BLaER1 treated with 17β-estradiol and CSF1 and Interleukin-3, amounts not matched to agents 10 nM and 100 nM (cell line): ENCODE measurements around the gene SLC24A4.

Source experiments
- H3K27ac ChIP-seq, 11 experiments: shearing (Covaris generic); formaldehyde crosslinking; 2 replicates each; pipeline ENCODE4 v1.8.1; 2022
- H3K27me3 ChIP-seq, 11 experiments: shearing (Covaris generic); formaldehyde crosslinking; 2 replicates each; pipeline ENCODE4 v1.8.1; 2022
- H3K36me3 ChIP-seq, 11 experiments: shearing (Covaris generic); formaldehyde crosslinking; 2 replicates each; pipeline ENCODE4 v1.8.1; 2022
- H3K4me1 ChIP-seq, 10 experiments: shearing (Covaris generic); formaldehyde crosslinking; 2 replicates each; pipeline ENCODE4 v1.8.1; 2022
- H3K4me2 ChIP-seq, 11 experiments: shearing (Covaris generic); formaldehyde crosslinking; 2 replicates each; pipeline ENCODE4 v1.8.1; 2022
- H3K4me3 ChIP-seq, 10 experiments: shearing (Covaris generic); formaldehyde crosslinking; 2 replicates each; pipeline ENCODE4 v1.8.1; 2022
- H3K9ac ChIP-seq, 11 experiments: shearing (Covaris generic); formaldehyde crosslinking; 2 replicates each; pipeline ENCODE4 v1.8.1; 2022
- H3K9me3 ChIP-seq, 11 experiments: shearing (Covaris generic); formaldehyde crosslinking; replicated peaks in 1 of 11; 2 replicates each; pipeline ENCODE4 v1.8.1; 2022
- H4K20me1 ChIP-seq, 11 experiments: shearing (Covaris generic); formaldehyde crosslinking; 2 replicates each; pipeline ENCODE4 v1.8.1; 2022
- Cebpa-rat ChIP-seq, 11 experiments: shearing (Covaris generic); IDR thresholded peaks; 2 replicates each; pipeline ENCODE4 v1.8.1; 2022

The SLC24A4 gene

GRCh38 chr14:92471919-92472318 lies 149.0 kb downstream of the SLC24A4 start:
- Histone ChIP-seq H3K36me3 (no peaks in the 10 kb centered on the region; a peak in 1 of 22 replicates), H3K9me3 (peaks cover 10 to 22% (median 18%) of the 10 kb centered on the region in 11 experiments), H3K9ac (no peak overlapping the region), H3K4me1 (peaks cover 7 to 28% (median 19%) of the 10 kb centered on the region in 10 experiments), H3K4me2 (peak overlapping the region in 2 of 11 experiments; percentile 14 to 71; a peak in 4 of 22 replicates), H3K27ac (no peak overlapping the region), H3K27me3 (no peaks in the 10 kb centered on the region), H4K20me1 (no peaks in the 10 kb centered on the region), H3K4me3 (no peak overlapping the region)
- TF ChIP-seq Cebpa-rat (IDR thresholded peaks at IDR 0.05), result no peak

GRCh38 chr14:92472860-92473259 lies 149.9 kb downstream of the SLC24A4 start:
- Histone ChIP-seq H3K27me3 (no peaks in the 10 kb centered on the region), H3K27ac (peak overlapping the region in 6 of 11 experiments; percentile 1 to 38 (median 32); a peak in 7 of 22 replicates), H3K9ac (no peak overlapping the region), H3K36me3 (no peaks in the 10 kb centered on the region), H3K4me2 (peak overlapping the region; percentile 22 to 76 (median 52); a peak in 21 of 22 replicates), H3K4me1 (peaks cover 7 to 28% (median 19%) of the 10 kb centered on the region in 10 experiments), H3K9me3 (peaks cover under 1 to 12% (median 9%) of the 10 kb centered on the region in 11 experiments; a peak in 15 of 22 replicates), H4K20me1 (no peaks in the 10 kb centered on the region), H3K4me3 (no peak overlapping the region)
- TF ChIP-seq Cebpa-rat (IDR thresholded peaks at IDR 0.05), result no peak

- peaks cover 0 to 11% (median 9%) of the 10 kb centered on the region in 11 experiments; a peak in 11 of 22 replicates for H3K9me3 ChIP-seq
- no peaks in the 10 kb centered on the region for H3K36me3 ChIP-seq
- TF ChIP-seq Cebpa-rat (IDR thresholded peaks at IDR 0.05), result no peak
- peak overlapping the region; percentile 22 to 76 (median 52); a peak in 21 of 22 replicates for H3K4me2 ChIP-seq
- no peak overlapping the region for H3K4me3 ChIP-seq
- peak overlapping the region in 6 of 11 experiments; percentile 1 to 38 (median 32); a peak in 9 of 22 replicates for H3K27ac ChIP-seq
- peaks cover 7 to 28% (median 19%) of the 10 kb centered on the region in 10 experiments for H3K4me1 ChIP-seq
- no peak overlapping the region for H3K9ac ChIP-seq
- H3K27me3 ChIP-seq, result no peaks in the 10 kb centered on the region
- no peaks in the 10 kb centered on the region for H4K20me1 ChIP-seq
Measured at GRCh38 chr14:92473261-92473968, 150.4 kb downstream of the SLC24A4 start.

- Histone ChIP-seq H3K36me3 (no peaks in the 10 kb centered on the region), H3K4me3 (no peak overlapping the region), H4K20me1 (no peaks in the 10 kb centered on the region), H3K27ac (peak overlapping the region in 2 of 11 experiments; percentile 8 to 28; a peak in 1 of 22 replicates), H3K9me3 (peaks cover 0 to 10% (median 7%) of the 10 kb centered on the region in 11 experiments; a peak in 12 of 22 replicates), H3K4me1 (peaks cover 7 to 28% (median 19%) of the 10 kb centered on the region in 10 experiments), H3K9ac (no peak overlapping the region), H3K27me3 (no peaks in the 10 kb centered on the region), H3K4me2 (peak overlapping the region in 10 of 11 experiments; percentile 36 to 76 (median 52); a peak in 16 of 22 replicates)
- no peak for TF ChIP-seq Cebpa-rat (IDR thresholded peaks at IDR 0.05)
Measured at GRCh38 chr14:92473969-92474535, 151.1 kb downstream of the SLC24A4 start.

DNA sequence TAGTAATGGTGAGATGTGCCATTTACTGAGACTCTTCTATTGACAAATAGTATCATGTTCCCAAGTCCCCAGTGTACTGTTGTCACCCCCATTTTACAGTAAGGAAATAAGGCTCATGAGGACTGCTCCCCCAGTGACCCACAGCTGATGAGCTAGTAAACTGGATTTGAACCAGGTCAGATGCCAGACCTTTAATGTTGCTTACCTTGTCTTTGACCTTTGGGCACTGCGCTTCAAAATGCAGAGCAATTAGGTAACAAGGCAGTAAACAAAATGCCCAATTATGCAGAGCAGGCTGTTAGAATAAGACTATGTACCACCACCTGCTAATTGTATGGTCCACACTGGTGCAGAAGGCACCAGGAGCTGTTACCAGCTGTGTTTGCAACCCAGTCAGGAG lies 152.1 kb downstream of the SLC24A4 start:
- no peaks in the 10 kb centered on the region for H3K27me3 ChIP-seq
- no peak overlapping the region for H3K9ac ChIP-seq
- H3K4me1 ChIP-seq, result peaks cover 7 to 28% (median 19%) of the 10 kb centered on the region in 10 experiments
- no peak for TF ChIP-seq Cebpa-rat (IDR thresholded peaks at IDR 0.05)
- H3K27ac ChIP-seq, result no peak overlapping the region
- peaks cover 0 to 3% (median 0%) of the 10 kb centered on the region in 11 experiments; a peak in 1 of 22 replicates for H3K9me3 ChIP-seq
- no peak overlapping the region for H3K4me2 ChIP-seq
- no peak overlapping the region for H3K4me3 ChIP-seq
- H3K36me3 ChIP-seq, result no peaks in the 10 kb centered on the region
- H4K20me1 ChIP-seq, result no peaks in the 10 kb centered on the region

DNA sequence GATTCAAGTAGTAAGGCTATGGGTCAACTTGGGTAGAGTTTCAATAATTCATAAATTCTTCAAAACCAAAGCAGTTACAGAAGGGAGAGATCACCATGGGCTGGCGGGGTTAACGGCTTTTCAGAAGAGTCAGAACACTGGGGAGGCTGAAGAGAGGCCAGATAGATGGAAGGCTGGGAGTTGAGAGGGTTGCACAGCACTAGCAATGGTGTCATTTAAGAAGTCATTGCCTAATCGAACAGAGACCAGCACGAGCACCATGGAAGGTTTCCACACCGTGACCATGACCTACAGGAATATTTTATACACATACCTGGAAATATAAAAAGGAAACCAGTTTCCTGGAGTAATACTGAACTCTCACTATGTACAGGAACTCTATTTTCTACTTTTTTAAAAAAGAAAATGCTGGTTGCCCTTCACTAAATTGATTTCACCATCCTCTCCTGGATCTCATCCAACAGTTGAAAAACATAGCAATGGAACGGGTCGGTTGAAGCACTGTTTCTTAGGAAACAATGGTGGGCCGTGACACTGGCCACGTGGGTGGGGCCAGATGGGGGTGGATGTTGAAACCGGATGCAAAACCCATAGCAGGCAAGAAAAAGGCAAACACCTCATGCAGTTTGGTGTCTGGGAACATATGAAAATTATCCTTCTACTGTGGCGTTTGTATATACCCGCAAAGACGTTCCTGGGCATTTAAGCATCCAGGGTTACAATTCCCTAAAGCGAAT lies 152.7 kb downstream of the SLC24A4 start:
- peaks cover 7 to 28% (median 19%) of the 10 kb centered on the region in 10 experiments for H3K4me1 ChIP-seq
- no peak for TF ChIP-seq Cebpa-rat (IDR thresholded peaks at IDR 0.05)
- peaks cover 0 to 3% (median 0%) of the 10 kb centered on the region in 11 experiments; a peak in 1 of 22 replicates for H3K9me3 ChIP-seq
- H3K27me3 ChIP-seq, result no peaks in the 10 kb centered on the region
- no peaks in the 10 kb centered on the region for H3K36me3 ChIP-seq
- H3K4me3 ChIP-seq, result no peak overlapping the region
- H3K4me2 ChIP-seq, result no peak overlapping the region
- no peaks in the 10 kb centered on the region for H4K20me1 ChIP-seq
- H3K9ac ChIP-seq, result no peak overlapping the region
- no peak overlapping the region for H3K27ac ChIP-seq

- Histone ChIP-seq H3K9ac (no peak overlapping the region), H3K9me3 (peaks cover 0 to 3% (median 0%) of the 10 kb centered on the region in 11 experiments; a peak in 1 of 22 replicates), H3K27ac (no peak overlapping the region), H3K4me1 (peaks cover 0 to 4% (median 0%) of the 10 kb centered on the region in 10 experiments; a peak in 2 of 20 replicates), H3K27me3 (no peaks in the 10 kb centered on the region), H4K20me1 (no peaks in the 10 kb centered on the region), H3K4me3 (no peak overlapping the region), H3K4me2 (no peak overlapping the region), H3K36me3 (no peaks in the 10 kb centered on the region)
- TF ChIP-seq Cebpa-rat (IDR thresholded peaks at IDR 0.05), result no peak
Measured at GRCh38 chr14:92480856-92481255, 157.9 kb downstream of the SLC24A4 start.

- H3K27ac ChIP-seq, result no peak overlapping the region
- peaks cover 0 to 4% (median 0%) of the 10 kb centered on the region in 10 experiments; a peak in 2 of 20 replicates for H3K4me1 ChIP-seq
- TF ChIP-seq Cebpa-rat (IDR thresholded peaks at IDR 0.05), result no peak
- no peaks in the 10 kb centered on the region for H4K20me1 ChIP-seq
- no peak overlapping the region for H3K4me3 ChIP-seq
- H3K4me2 ChIP-seq, result no peak overlapping the region
- no peak overlapping the region for H3K9ac ChIP-seq
- H3K27me3 ChIP-seq, result no peaks in the 10 kb centered on the region
- H3K36me3 ChIP-seq, result no peaks in the 10 kb centered on the region
- peaks cover 0 to 3% (median 0%) of the 10 kb centered on the region in 11 experiments; a peak in 1 of 22 replicates for H3K9me3 ChIP-seq
Measured at GRCh38 chr14:92481386-92481785, 158.4 kb downstream of the SLC24A4 start.
